ENCODE results near the gene EGFL6. TPM values are rescaled to one million over a fixed set of nuclear protein-coding genes. Genes with fewer than 3 reads are reported as not detected.
"Not testable (repeated sequence)": the region's sequence is repeated elsewhere in the genome, so short reads cannot be mapped to it uniquely, and the experiment has no call there.

Gene EGFL6
- total RNA-seq, 1 donor from 2014 or later = not detected

DNA sequence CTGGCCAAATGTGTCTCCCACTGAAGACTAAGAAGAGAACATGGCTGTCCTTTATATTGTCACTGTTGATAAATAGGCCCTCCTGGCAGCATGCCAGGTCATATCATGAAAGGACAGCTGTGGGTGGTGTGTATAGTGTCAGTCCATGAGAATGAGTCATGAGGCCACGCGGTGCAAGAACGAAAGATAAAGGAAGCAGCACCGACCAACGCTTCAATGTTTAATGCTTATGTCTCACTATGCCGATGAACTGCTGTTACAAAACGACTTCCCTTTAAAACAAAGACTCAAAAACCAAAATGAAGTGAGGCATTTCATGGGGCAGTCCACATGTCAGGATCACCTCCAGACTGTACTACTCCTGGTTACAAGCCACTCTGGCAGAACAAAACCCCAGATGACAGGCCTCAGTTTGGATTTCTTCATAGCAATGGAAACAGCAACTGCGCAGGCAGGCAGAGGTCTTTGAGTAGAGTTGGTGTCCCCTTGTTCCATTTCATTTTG, 78.4 kb downstream of the EGFL6 start:
- DNase-seq = peak; percentile 58
- intact Hi-C loops (cut with DNase I) = no loop called here
- peak; percentile 65 for ATAC-seq (ENCODE audit: poor library complexity)

DNA sequence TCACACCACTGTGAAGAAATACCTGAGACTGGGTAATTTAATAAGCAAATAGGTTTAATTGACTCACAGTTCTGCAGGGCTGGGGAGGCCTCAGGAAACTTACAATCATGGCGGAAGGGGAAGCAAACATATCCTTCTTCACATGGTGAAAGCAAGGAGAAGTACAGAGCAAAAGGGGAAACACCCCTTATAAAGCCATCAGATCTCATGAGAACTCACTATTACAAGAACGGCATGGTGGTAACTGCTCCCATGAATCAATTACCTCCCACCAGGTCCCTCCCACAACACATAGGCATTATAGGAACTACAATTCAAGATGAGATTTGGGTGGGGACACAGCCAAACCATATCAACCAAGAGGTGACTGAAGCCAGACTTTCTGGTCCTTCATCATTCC, 78.9 kb downstream of the EGFL6 start:
- ATAC-seq (ENCODE audit: poor library complexity); intact Hi-C loops (cut with DNase I); DNase-seq: not testable (repeated sequence)

DNA sequence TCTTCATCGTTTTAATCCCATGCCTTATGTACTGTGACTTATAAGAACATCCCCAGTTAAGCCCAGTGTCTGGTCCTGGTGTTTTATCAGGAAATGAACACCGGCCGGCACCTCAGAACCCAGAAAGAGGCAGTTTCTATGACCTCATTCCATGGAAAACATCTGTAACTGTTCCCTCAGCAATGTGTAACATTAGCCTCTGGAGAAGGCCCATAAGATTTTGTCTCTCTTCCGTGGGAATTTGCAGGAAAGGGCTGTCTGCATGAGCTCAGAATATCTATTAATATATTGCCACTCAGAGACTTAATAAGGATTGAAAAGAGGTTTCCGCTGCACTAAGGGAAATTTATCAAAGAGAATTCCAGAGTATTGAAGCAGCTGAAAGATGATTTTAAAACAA, 80.4 kb downstream of the EGFL6 start:
- no peak for DNase-seq
- intact Hi-C loops (cut with DNase I) = no loop called here
- no peak for ATAC-seq (ENCODE audit: poor library complexity)

DNA sequence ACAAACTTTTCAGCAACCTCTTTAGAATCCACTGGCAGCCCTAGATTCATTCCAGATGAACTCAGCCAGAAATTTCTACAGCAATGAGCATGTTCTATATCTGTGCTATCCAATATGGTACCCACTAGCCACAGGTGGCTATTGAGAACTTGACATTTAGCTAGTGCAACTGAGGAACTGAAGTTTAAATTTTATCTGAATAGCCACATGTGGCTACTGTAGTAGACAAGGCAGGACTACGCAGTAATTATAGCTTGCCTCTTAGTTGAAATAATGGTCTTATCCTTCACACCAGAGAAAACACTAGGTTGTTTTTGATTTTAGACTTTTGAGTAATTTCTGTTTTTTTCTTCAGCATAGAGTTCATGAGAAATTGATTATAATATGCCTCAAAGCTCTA, 80.9 kb downstream of the EGFL6 start:
- no peak for ATAC-seq (ENCODE audit: poor library complexity)
- intact Hi-C loops (cut with DNase I) = no loop called here
- DNase-seq = no peak

DNA sequence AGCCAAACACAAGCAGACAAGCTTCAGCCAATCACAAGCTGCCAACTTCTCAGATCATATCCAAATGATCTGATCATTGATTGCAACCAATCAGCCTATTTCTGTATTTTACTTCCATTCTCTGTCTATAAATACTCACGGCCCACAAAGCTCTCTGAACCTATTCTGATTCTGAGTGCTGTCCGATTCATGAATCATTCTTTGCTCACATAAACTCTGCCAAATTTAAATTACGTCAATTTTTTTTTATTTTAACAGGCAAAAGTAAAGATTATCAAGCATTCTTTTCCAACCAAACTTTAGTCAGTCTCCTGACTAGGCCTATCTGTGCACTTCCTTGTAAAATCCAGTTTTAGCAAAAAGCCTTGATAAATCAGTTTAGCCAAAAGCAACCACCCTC, 81.7 kb downstream of the EGFL6 start:
- ATAC-seq (ENCODE audit: poor library complexity) (no peak), DNase-seq (no peak)
- intact Hi-C loops (cut with DNase I) = no loop called here

DNA sequence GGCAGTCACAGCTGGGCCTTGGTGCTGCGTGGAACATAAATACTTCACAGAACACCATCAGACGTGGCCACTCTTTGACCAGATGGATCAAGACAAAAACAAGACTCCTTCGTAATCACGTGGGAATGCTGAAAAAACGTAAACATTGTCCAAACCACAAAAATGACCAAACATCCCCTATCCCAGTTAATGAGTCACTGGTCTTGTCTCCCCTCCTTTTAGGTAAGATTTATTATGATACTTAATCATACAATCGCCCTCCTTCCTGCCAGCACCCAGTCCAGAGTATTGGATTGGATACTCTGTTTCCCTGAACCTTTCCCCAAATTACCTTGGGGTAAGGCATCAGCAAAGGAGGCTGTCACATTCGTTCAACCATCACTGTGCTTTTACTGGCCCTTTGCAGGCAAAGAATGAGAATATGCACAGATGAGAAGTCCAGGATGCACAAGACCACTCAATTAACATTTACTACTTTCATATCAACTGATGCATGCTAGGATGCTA, 82.9 kb downstream of the EGFL6 start:
- DNase-seq = no peak
- intact Hi-C loops (cut with DNase I) = no loop called here
- ATAC-seq (ENCODE audit: poor library complexity) = no peak

DNA sequence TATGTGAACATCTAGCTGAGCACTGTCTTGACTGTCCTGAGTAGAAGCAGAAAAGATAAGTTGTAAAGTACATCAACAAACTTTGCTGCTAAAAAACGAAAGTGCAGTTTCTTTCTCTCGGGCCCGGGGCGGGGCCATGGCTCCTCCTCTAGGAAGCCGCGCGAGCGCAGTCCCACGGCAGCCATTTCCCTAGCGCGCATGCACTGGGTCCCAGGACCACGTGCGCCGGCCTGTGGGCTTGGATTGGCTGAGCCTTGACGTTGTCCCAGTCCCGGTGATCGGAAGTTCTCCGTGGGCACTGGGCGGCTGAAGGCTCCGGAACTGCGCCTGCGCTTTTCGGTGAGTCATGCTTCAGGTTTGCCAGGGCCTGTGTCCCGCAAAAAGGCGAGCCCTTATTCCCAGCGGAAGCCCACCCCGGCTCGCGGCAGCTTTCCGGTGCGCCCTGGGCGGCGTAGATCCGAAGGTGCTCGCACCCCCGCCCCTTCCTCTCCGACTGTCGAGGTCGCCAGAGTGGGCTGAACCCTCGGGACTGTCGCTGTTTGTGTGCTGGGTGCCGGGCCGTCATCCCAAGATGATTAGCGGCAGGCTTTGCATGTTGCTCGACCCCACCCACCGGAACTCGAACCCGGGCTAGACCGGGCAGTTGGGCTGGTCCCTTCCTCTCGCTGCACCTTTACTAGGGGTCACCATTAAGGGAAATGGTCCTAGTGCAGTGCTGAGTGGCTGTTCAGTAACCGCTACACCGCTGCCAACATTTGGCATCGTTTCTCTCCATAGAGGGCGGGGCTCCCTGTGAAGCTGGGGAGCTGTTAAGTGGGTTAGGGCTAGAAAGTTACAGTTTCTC, 83.7 kb downstream of the EGFL6 start, which contains the start of gene TCEANC:
TSS of gene TCEANC (plus strand) at position 292 of the 844 bp plus-strand sequence. CDS start 9,368 bp downstream, outside the sequence.
- intact Hi-C loops (cut with DNase I) = no loop called here
- ATAC-seq (ENCODE audit: poor library complexity) (peak; percentile 99), DNase-seq (peak; percentile 97)

DNA sequence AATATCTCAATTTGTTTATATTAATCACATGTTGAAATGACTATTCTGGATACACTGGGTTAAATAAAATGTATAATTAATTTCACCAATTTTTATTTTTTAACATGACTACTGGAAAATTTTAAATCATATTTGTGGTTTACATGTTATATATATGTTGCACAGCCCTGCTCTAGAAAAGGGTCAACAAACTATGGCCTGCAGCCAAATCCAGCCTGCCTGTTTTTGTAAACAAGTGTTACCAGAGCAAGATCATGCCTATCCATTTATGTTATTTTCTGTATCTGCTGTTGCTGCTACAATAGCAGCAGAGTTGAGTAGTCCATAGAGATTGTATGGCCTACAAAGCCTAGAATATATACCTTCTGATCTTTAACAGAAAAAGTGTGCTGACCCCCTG, 84.7 kb downstream of the EGFL6 start:
- intact Hi-C loops (cut with DNase I) = no loop called here
- ATAC-seq (ENCODE audit: poor library complexity) (no peak), DNase-seq (no peak)

DNA sequence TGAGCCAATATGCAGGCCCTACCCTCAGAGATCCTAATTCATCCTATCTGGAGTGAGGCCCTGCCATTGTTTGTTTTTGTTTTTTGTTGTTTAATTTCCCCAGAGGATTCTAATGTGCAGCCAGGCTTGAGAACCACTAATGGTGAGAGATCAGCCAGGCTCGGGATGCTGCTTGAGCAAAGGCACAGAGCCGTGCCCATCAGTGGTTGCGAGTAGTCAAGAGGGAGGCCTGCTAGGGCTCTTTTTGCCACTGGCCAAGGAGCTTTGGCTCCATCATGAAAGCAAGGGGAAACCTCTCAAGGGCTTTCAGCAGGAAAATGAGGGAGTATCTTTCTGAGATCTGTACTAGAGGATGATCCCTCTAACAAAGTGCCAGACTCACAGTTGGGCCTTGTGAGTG, 86.3 kb downstream of the EGFL6 start:
- ATAC-seq (ENCODE audit: poor library complexity) (no peak), DNase-seq (no peak)
- intact Hi-C loops (cut with DNase I) = loop anchor here (5.0 kb wide), 2 partner anchors 77 to 377 kb away; partner anchors contain the start of genes OFD1 and TRAPPC2

DNA sequence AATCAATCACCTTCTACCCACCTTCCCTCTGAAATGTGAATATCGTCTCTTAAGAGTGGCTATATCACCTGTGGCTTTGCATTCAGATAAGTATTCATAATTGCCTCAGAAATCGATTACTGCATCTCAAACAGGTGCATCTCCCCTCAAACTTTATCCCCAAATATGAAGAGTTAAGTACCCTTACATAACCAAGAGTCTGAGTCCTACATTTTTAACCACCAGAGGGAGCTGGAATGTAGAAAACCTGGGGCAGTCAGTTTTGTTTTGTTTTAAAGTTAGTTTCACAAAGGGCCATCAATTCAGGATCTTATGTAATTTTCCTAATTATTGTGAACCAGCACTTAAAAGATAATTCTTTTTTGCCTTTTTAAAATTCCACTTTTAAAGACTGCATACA, 89.2 kb downstream of the EGFL6 start:
- peak; percentile 75 for ATAC-seq (ENCODE audit: poor library complexity)
- DNase-seq = no peak
- intact Hi-C loops (cut with DNase I) = loop anchor here (5.0 kb wide), 2 partner anchors 74 to 374 kb away; partner anchors contain the start of genes OFD1 and TRAPPC2

DNA sequence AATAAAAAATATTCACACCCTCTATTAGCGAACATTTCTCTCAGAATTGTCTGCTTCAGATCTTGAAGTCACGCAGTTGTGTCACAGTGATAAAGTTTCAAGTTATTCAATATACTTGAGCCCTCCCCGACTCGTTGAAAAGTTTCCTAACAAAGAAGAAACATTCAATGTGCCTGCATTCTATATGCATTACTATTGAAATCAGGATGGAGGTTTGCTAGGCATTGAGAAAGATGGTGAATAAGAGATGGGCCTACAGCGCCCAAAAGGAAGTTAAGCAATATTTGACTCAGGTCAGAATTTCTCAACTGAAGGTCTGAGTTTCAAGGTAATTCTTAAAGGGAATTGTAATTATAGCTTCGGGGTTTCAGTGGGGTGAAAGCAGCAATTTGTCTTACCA, 89.7 kb downstream of the EGFL6 start:
- no peak for ATAC-seq (ENCODE audit: poor library complexity)
- DNase-seq = no peak
- intact Hi-C loops (cut with DNase I) = loop anchor here (5.0 kb wide), 2 partner anchors 73 to 373 kb away; partner anchors contain the start of genes OFD1 and TRAPPC2

DNA sequence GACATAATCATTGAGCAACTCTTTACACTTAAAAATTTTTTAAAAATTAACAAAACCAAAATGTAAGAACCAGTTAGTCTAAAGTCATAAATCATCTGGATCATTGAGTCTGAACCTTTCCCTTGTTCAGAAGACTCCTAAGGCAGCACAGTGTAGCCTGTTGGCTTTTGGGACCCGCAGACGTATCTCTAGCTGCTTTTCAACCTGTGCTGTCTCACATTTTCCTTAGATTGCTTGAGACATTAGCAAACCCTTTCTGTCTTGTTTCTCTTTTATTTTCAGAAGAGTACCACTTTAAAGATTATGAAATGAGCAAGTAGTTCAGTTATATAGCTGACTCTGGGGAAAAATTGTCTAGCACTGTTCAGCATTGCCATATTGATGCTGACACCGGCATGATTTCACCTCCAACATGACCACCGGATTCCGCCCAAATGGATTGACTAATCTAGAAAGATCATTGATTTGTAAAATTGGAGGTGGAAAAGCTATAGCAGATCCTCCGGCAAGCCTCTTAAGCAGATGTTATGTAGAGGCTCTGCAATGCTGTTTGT, 92.4 kb downstream of the EGFL6 start:
- no peak for DNase-seq
- ATAC-seq (ENCODE audit: poor library complexity) = no peak
- intact Hi-C loops (cut with DNase I) = no loop called here

DNA sequence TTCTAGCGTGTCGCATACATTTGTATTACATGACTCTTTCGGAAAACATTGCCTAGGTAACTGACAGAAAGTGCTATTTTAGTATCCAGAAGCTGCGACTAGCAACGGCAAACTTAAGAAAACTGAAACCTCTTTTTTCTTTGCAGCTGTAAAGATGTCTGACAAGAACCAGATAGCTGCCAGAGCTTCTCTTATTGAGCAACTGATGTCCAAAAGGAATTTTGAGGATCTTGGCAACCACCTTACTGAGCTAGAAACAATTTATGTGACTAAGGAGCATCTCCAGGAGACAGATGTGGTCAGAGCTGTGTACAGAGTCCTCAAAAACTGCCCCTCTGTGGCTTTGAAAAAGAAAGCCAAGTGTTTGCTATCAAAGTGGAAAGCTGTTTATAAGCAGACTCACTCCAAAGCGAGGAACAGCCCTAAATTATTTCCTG, 93.0 kb downstream of the EGFL6 start:
- ATAC-seq (ENCODE audit: poor library complexity) = no peak
- intact Hi-C loops (cut with DNase I) = no loop called here
- no peak for DNase-seq

DNA sequence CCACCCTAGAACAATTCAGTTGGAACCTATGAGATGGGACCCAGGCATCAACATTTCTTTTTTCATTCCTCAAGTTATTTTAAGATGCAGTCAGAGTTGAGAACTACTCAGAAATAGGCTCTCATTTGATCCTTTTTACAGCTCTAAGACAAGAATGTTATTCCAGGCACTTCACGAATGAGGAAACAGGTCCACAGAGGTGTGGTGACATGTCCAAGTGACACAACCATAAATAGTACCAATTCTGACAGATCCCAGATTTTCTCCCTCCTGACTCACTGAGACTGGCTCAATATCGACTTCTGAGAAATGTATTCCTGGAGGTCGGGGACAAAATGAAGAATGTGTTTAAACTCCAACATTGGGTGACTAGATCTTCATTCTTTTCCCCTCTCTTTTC, 94.6 kb downstream of the EGFL6 start:
- DNase-seq = no peak
- intact Hi-C loops (cut with DNase I) = no loop called here
- peak; percentile 66 for ATAC-seq (ENCODE audit: poor library complexity)

DNA sequence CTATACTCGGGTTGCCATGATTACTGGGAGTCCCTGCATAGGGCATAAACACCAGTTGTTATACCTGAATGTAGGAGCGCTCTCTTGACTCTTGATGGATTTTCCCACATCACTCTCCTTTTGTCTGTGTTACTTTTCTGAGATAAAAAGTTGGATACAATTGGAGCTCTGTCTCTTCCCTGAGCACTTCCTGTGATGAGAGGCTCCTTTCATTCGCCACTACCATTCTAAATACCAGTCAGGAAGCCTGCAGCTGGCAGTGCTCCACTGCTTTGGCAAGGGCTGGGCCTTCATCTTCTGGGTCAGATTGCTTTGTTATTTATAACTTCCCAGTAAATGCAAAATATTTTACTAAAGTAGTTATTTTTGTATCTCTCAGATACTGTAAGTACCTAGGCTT, 97.4 kb downstream of the EGFL6 start:
- intact Hi-C loops (cut with DNase I) = no loop called here
- ATAC-seq (ENCODE audit: poor library complexity) (peak; percentile 50), DNase-seq (peak; percentile 49)

DNA sequence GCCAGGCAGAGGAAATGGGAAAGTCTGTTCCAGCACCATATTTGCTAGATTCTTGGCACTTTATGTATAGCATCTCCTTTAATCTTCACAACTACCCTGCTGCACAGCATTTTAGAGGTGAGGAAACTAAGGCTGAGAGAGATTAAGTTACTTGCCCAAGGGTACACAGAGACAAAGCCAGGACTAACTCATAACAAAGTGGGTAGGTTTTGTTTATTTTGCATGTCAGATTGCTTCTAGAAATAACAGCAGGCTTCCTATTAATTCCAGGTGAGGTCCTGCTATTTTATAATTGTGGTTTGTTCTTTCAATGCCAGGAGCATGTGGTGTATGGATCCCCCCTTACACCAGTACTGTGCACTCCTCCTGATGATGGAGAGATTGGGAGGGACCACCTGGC, 98.5 kb downstream of the EGFL6 start:
- no peak for DNase-seq
- intact Hi-C loops (cut with DNase I) = no loop called here
- no peak for ATAC-seq (ENCODE audit: poor library complexity)

DNA sequence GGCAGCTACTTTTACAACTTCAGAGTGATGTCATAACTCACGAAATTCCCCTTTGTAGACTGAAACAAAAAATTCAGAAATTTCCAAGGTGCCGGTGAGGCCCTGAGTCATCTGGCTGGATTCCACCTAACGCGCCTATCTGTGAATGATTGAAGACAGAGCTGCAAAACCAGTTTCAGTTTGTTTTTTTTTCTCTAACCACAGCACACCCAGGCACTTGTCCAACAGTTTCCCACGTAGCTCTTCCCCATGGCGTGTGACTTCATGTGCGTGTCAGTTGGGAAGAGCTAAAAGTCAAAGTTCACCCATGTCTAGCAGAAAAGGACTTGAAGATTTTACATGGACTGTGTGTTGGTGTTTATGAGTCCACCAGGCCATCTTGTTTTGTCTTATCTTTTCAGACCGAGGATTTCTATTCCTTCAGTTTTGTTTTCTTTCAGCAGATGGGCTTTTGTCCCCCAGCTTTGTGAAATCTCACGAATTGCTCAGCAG, 99.9 kb downstream of the EGFL6 start:
- intact Hi-C loops (cut with DNase I) = no loop called here
- peak; percentile 81 for ATAC-seq (ENCODE audit: poor library complexity)

DNA sequence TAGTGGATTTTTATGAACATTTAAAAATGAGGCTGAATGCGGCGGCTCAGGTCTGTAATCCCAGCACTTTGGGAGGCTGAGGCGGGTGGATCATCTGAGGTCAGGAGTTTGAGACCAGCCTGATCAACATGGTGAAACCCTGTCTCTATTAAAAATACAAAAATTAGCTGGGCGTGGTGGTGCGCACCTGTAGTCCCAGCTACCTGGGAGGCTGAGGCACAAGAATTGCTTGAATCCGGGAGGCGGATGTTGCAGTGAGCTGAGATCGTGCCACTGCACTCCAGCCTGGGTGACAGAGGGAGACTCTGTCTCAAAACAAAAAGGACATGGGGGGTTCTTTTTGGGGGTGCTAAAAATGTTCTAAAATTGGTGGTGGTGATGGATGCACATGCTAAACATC, 100.4 kb downstream of the EGFL6 start:
- intact Hi-C loops (cut with DNase I); DNase-seq; ATAC-seq (ENCODE audit: poor library complexity): not testable (repeated sequence)

More for the DNA sequence above, 99.9 kb downstream of the EGFL6 start:
- DNase-seq = peak; percentile 45

DNA sequence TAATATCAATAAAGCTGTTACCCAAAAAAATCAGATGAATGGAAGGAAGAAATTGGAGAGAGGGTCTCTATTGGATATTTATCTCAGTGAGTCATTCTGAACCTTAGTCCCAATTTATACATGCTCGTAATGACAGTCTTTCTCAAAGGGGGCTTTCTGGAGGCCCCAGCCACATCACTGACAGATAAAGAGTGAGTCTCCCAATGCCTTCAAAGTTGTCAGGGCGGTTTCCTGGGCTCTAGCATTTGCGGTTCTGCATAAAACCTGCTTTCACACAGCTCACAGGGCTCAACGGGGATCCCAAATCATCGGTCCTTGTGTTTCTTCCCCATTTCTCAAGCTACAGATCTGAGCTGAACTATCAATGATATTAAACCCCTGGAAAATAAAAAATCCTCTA, 100.8 kb downstream of the EGFL6 start:
- no peak for DNase-seq
- intact Hi-C loops (cut with DNase I) = no loop called here
- ATAC-seq (ENCODE audit: poor library complexity) = no peak
